HAP-1 (cell line): Measurements from ENCODE around the gene SLC25A28.

Experiments used
- DNase-seq, 2 experiments: peaks; one replicate each; pipeline ENCODE4 v3.0.0-alpha.2; 2016 to 2020; ENCODE audit warnings: low spot score in 2 of 2
- H3K27me3 ChIP-seq: fragments of 250-450 bp; sonication (Bioruptor Pico); 2 replicates; pipeline ENCODE4 v1.5.1; 2020; ENCODE audit warnings: low read depth, mild to moderate bottlenecking, moderate library complexity
- H3K36me3 ChIP-seq: fragments of 250-450 bp; sonication (Bioruptor Pico); replicated peaks from 2 replicates; pipeline ENCODE4 v1.5.1; 2020; ENCODE audit warnings: mild to moderate bottlenecking
- H3K4me1 ChIP-seq: fragments of 250-450 bp; sonication (Bioruptor Pico); 2 replicates; pipeline ENCODE4 v1.5.1; 2020; ENCODE audit warnings: mild to moderate bottlenecking
- H3K4me3 ChIP-seq: fragments of 250-450 bp; sonication (Bioruptor Pico); 2 replicates; pipeline ENCODE4 v1.5.1; 2020; ENCODE audit warnings: mild to moderate bottlenecking, moderate library complexity
- H3K9me3 ChIP-seq: fragments of 250-450 bp; sonication (Bioruptor Pico); 2 replicates; pipeline ENCODE4 v1.5.1; 2020; ENCODE audit warnings: mild to moderate bottlenecking, moderate library complexity
- in situ Hi-C: fragments of 300-500 bp; cut with MboI; formaldehyde crosslinking; loops from 3 replicates; pipeline ENCODE4 v1.14.3; 2020; ENCODE audit warnings: low sequenced_read_pairs, inconsistent platforms, mixed read lengths

The SLC25A28 gene

DNA sequence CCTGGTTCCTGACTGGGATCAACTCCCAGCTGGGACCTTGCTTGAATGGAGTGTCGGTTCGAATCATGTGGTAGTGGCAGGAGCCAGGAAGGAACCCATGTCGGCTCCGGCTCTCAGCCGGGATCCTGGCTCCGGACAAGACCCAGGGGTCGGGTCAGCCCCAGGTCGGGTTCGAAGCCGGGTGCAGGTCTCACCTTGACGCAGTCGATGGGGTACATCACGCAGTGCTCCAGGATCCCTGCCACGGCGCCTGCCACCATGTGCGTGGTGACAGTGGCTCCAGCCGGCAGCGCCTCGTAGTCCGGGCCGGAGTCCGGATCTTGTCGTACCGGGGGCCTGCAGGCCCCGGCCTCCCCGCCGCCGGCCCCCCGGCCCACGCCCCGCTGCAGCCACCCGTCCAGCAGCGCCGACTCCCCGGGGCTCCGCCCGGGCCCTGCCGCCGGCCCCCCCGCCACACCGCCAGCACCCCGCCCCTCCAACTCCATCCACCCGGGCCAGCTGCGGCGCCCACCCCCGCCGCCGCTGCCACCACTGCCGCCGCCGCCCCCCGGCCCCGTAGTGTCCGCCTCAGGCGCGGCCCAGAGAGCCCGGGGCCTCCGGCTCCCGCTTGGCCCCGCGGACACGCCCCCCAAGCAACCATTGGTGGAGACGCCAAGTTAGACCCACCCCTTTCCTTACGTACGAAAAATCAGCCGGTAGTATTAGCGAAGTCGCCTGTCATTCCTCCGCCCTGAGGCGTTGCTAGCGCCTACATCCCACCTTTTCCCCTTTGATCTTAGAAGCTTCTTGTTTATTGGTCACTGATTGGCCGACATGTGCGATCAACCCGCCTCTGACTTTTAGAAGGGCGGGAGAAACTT, at the start of gene SLC25A28:
SLC25A28 (minus strand) TSS at position 589 of the 860 bp plus-strand sequence; CDS start at position 485, 104 bp downstream.
- in situ Hi-C loops: no loop called here
- H3K4me1 ChIP-seq: peaks cover 22% of the 10 kb centered on the region
- DNase-seq: peak; percentile 98 to 100
- H3K27me3 ChIP-seq: no peaks in the 10 kb centered on the region
- peaks cover 3% of the 10 kb centered on the region; the same call in 1 of the 2 replicates for H3K9me3 ChIP-seq
- H3K4me3 ChIP-seq: peak within 1 kb of the TSS; percentile 64
- H3K36me3 ChIP-seq: peaks cover 3% of the 10 kb centered on the region

- Histone ChIP-seq H3K27me3 (no peaks in the 10 kb centered on the region), H3K9me3 (no peaks in the 10 kb centered on the region), H3K4me1 (no peaks in the 10 kb centered on the region), H3K4me3 (no peak overlapping the region), H3K36me3 (peaks cover 9% of the 10 kb centered on the region)
- DNase-seq: no peak
- in situ Hi-C loops: no loop called here
Measured at GRCh38 chr10:99667108-99667751, 47.0 kb upstream of the SLC25A28 start.

DNA sequence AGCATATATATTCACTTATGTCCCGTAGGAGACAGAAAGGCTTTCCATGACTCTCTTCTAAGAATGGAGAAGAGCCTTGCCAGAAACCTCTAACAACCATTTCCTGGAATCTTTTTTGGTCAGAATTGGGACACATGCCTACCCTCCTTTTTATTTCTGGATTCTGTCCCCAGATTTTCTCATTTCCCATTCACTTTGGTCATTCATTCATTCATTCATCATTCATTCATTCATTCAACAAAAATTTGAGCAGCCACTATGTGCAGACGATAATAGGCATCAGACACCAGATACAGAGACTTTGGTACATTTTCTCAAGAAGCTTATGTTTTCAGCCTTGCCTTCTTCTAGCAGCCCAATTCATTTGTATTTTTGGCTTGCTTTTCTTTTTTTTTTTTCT, 45.1 kb upstream of the SLC25A28 start:
- H3K27me3 ChIP-seq: no peaks in the 10 kb centered on the region
- DNase-seq: no peak
- in situ Hi-C loops: no loop called here
- H3K4me3 ChIP-seq: no peak overlapping the region
- no peaks in the 10 kb centered on the region for H3K9me3 ChIP-seq
- peaks cover 9% of the 10 kb centered on the region for H3K36me3 ChIP-seq
- H3K4me1 ChIP-seq: peaks cover 2% of the 10 kb centered on the region

GRCh38 chr10:99661377-99661763, 41.1 kb upstream of the SLC25A28 start:
- no peak overlapping the region for H3K4me3 ChIP-seq
- no peak for DNase-seq

GRCh38 chr10:99660662-99661376, 40.6 kb upstream of the SLC25A28 start:
- no peak for DNase-seq
- Histone ChIP-seq H3K27me3 (no peaks in the 10 kb centered on the region), H3K9me3 (no peaks in the 10 kb centered on the region), H3K4me1 (peaks cover 8% of the 10 kb centered on the region), H3K4me3 (peak overlapping the region; percentile 91; the same call in 1 of the 2 replicates), H3K36me3 (peaks cover 5% of the 10 kb centered on the region)
- in situ Hi-C loops: no loop called here

More at GRCh38 chr10:99661377-99661763, 41.1 kb upstream of the SLC25A28 start:
- no peaks in the 10 kb centered on the region for H3K27me3 ChIP-seq
- H3K9me3 ChIP-seq: no peaks in the 10 kb centered on the region
- peaks cover 6% of the 10 kb centered on the region for H3K36me3 ChIP-seq
- peaks cover 8% of the 10 kb centered on the region for H3K4me1 ChIP-seq
- in situ Hi-C loops: no loop called here

DNA sequence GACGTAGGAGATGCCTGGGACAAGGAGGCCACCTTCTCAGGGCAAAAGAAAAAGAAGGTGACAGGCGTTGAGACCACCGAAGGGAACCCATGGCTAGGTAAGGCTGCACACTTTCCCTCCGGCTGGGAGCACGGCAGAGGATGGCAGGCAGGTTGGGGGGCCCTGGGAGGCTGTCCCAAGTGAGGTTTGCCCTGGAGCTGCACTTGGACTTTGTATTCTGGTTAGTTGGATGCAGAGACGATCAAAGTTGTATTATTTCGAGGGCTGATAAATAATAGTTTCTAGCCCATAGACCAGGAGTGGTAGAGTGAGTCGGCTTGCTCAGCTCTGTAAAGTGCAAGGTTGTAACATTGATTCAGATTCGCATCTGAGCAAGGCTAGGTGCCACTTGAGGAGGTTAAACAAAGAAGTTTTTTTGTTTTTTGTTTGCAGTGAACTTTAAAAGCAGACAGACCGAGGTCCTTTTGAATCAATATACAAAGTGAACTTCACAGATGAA, 39.7 kb upstream of the SLC25A28 start:
- DNase-seq: no peak
- Histone ChIP-seq H3K9me3 (no peaks in the 10 kb centered on the region), H3K4me3 (peak overlapping the region; percentile 91), H3K36me3 (peaks cover 5% of the 10 kb centered on the region), H3K27me3 (no peaks in the 10 kb centered on the region), H3K4me1 (peaks cover 8% of the 10 kb centered on the region)
- in situ Hi-C loops: no loop called here

GRCh38 chr10:99659031-99659867, 39.0 kb upstream of the SLC25A28 start, which contains the start of gene ENTPD7:
Gene ENTPD7, plus strand, starts transcription at chr10:99659509. Its CDS starts 448 bp downstream, at chr10:99659957.
- in situ Hi-C loops: no loop called here
- Histone ChIP-seq H3K4me3 (peak within 1 kb of the TSS; percentile 91), H3K4me1 (peaks cover 8% of the 10 kb centered on the region), H3K36me3 (peaks cover 5% of the 10 kb centered on the region), H3K9me3 (no peaks in the 10 kb centered on the region), H3K27me3 (no peaks in the 10 kb centered on the region)
- peak; percentile 91 to 96 for DNase-seq

DNA sequence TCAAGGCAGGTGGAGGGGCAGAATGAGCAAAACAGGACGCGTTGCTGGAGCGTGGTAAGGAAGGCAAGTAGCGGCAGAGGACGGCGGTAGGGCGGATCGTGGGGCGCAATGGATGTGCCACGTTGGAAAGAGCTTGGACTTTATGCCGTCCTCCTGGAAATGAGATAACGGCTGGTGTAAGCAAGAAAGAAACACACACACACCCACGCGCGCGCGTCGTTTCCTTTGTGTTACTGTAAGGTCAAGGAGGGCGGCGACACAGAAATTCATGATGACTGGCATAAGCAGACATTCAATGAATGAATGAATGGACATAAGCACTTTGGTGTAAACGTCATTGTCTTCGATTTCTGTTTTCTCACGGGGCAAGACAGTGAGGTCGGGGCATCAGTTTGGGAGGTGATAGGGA, 38.4 kb upstream of the SLC25A28 start:
- in situ Hi-C loops: no loop called here
- no peaks in the 10 kb centered on the region for H3K9me3 ChIP-seq
- DNase-seq: peak in 1 of 2 experiments; percentile 22
- H3K4me1 ChIP-seq: peaks cover 8% of the 10 kb centered on the region
- no peaks in the 10 kb centered on the region for H3K27me3 ChIP-seq
- peak overlapping the region; percentile 91 for H3K4me3 ChIP-seq
- peaks cover 2% of the 10 kb centered on the region for H3K36me3 ChIP-seq

- H3K4me3 ChIP-seq: no peak overlapping the region
- no peaks in the 10 kb centered on the region for H3K36me3 ChIP-seq
- no peaks in the 10 kb centered on the region for H3K9me3 ChIP-seq
- DNase-seq: peak in 1 of 2 experiments; percentile 26
- in situ Hi-C loops: no loop called here
- H3K4me1 ChIP-seq: peaks cover 8% of the 10 kb centered on the region
- no peaks in the 10 kb centered on the region for H3K27me3 ChIP-seq
Measured at GRCh38 chr10:99656199-99657064, 36.2 kb upstream of the SLC25A28 start.

- H3K27me3 ChIP-seq: peaks cover 3% of the 10 kb centered on the region; the same call in 1 of the 2 replicates
- in situ Hi-C loops: no loop called here
- DNase-seq: peak in 1 of 2 experiments; percentile 24
- 0 out of 2 replicates have a peak, but pooled peaks cover 3% of the 10 kb centered on the region for H3K4me1 ChIP-seq
- no peaks in the 10 kb centered on the region for H3K36me3 ChIP-seq
- no peak overlapping the region for H3K4me3 ChIP-seq
- H3K9me3 ChIP-seq: no peaks in the 10 kb centered on the region
Measured at GRCh38 chr10:99654390-99655175, 34.3 kb upstream of the SLC25A28 start.

DNA sequence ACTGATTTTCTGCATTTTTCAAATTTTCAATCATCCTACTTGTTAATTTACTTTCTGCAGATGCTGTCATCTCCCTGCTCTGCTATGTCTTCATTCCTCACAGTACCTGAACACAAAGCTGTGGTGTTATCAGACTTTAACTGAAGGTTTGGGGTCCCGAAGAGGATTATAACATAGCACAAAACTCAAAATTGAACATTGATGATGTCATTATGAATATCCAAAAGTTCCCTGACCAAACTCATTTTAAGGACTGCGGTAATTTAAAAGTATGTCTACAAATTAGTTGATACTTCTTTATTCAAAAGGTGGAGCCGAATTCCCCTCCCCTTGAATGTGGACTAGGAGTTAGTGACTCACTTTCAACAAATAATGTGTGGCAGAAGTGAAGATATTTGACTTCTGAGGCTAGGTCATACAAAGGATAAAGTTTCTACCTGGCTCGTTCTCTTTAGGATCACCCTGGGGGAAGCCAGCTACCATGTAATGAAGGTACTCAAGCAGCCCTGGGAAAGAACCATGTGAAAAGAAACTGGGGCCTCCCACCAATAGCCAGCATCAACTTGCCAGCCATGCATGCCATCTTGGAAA, 32.7 kb upstream of the SLC25A28 start:
- H3K9me3 ChIP-seq: no peaks in the 10 kb centered on the region
- in situ Hi-C loops: no loop called here
- no peaks in the 10 kb centered on the region for H3K4me1 ChIP-seq
- H3K27me3 ChIP-seq: peaks cover 10% of the 10 kb centered on the region
- DNase-seq: no peak
- H3K4me3 ChIP-seq: no peak overlapping the region
- H3K36me3 ChIP-seq: no peaks in the 10 kb centered on the region
